RPMI7951 (cell line): ENCODE data around the gene DDR2. TPM values are rescaled to one million over a fixed set of nuclear protein-coding genes. Genes with fewer than 3 reads are reported as not detected.
A peak's percentile ranks its signal among the peaks of the same experiment; 100 is the strongest.
"Not testable (repeated sequence)": the region's sequence is repeated elsewhere in the genome, so short reads cannot be mapped to it uniquely, and the experiment has no call there.

Source experiments
- DNase-seq: peaks from one replicate; pipeline ENCODE4 v3.0.0-alpha.2; 2012; ENCODE audit warnings: low read depth
- total RNA-seq: library from RNA; depleted of rRNA; stranded (reverse); fragments of >200 nt; shearing (Covaris generic); gene quantifications from 2 replicates; pipeline ENCODE4 v1.2.3, GENCODE V29; 2014

The DDR2 gene
- total RNA-seq, 1 experiment from 2014 or later: 58.2 TPM

DNA sequence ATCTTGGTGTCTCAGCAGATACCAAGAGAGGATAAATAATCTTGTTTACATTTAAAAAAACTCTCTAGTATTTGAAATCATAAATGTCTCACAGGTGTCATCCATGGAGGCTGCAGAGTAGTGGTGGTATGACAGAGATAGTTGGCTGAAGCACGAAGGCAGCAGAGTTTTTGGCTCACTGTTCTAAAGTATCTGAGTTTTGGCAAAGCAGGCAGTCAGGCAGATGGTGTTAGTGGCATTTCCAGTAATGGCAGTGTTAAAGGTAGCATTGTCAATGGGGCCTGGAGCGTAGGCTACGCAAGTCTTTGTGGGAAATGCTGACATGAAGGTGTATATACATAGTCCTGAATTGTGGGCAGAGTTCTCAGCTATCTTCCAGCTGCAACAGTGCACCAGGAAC lies 89.8 kb downstream of the DDR2 start:
- DNase-seq: no peak

- peak; percentile 9 for DNase-seq
These were observed 92.4 kb downstream of the DDR2 start for GRCh38 chr1:162724583-162725120.

- DNase-seq: peak; percentile 41
These were observed 93.1 kb downstream of the DDR2 start for GRCh38 chr1:162725301-162725837.

- DNase-seq: peak; percentile 6
These were observed 94.3 kb downstream of the DDR2 start for GRCh38 chr1:162726555-162726954.

- not testable (repeated sequence) for DNase-seq
These were observed 95.2 kb downstream of the DDR2 start for GRCh38 chr1:162727493-162727892.

- DNase-seq: no peak
These were observed 96.3 kb downstream of the DDR2 start for GRCh38 chr1:162728573-162728972.

GRCh38 chr1:162729195-162729774 lies 97.0 kb downstream of the DDR2 start:
- DNase-seq: not testable (repeated sequence)

DNA sequence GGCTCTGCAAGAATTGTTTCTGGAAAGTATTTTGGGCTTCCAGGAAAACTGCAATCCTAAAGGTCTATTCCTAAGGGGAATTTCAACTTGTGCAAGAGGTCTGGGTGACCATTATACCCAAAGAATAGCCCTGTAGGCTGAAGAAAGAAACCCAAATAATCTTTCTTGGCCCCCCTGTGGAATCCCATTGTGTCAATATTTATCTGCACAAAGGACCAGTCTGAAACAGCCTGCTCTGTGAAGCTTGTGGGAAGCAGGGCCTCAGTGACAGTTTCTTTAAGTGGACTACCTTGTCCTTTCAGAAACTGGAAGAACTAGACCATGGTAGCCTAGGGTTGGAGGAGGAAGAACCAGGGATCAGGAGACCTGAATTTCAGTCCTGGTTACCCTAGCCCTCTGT lies 99.8 kb downstream of the DDR2 start:
- no peak for DNase-seq

GRCh38 chr1:162732566-162733335 lies 100.5 kb downstream of the DDR2 start:
- DNase-seq: peak; percentile 92

DNA sequence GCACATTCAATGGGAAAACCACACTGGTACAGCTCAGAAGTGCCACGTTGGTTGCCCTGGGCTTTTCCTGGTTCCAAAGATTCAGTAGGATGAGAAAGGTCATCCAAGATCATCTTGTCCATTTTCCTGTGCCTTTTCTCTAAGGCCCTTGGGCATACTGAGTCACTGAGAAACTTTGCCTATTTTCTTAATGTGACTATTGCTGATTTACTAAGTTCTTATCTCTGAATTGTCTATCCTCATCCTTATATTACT lies 101.0 kb downstream of the DDR2 start:
- DNase-seq: peak; percentile 91

DNA sequence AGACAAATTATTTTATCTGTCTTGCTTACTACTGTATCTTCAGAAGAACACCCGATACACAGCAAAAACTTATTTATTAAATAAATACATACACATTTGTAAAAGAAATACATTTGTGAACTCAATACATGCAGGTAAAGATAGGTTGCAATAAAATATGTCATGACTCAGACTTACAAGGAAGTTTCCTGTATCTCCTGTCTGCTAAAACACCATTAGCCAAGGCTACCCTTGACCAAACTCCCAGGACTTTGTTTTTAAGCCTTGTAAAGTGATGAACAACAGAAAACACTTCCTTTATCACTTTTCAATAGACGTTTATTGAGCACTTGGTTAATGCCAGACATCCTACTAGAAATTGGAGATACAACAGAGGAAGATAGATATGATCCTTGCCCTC lies 101.8 kb downstream of the DDR2 start:
- DNase-seq: no peak

DNA sequence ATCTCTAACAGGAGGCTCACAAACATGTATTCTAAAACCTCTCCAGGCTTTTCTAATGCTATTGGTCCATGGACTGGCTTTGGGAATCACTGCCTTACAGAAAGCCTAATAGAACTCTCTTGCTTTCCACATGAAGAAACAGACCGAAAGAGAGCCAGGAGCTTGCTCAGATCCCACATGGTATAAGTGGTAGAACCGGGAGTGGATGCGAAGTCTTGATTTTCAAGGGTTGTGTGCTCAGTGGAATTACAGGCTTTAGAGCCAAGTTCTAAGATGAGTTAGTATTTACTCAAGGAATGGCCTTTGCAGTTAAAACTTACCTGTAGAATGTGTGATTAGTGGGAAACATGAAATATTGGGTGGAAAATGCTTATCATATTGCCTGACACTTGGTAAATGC lies 103.9 kb downstream of the DDR2 start:
- DNase-seq: no peak

GRCh38 chr1:162736633-162737067 lies 104.4 kb downstream of the DDR2 start:
- DNase-seq: no peak

- no peak for DNase-seq
These were observed 108.5 kb downstream of the DDR2 start for GRCh38 chr1:162740755-162741154.

DNA sequence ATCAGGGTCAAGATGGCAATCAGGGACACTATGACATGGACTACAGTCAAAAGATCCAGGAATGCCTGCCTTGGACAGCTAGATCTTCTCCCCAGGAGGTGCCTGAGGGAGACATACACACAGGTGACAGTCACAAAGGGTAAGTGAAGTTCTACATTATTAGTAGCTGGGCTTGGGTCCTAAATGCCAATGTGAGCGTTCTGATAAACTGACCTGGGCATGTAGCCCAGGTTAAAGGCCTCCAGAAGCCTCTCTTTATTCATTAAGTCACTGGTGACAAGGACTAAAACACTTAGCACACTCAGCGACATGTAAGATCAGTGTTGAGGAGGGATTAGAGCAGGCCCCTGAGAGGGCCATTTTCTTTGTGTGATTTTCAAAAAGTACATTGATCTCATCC lies 109.3 kb downstream of the DDR2 start:
- no peak for DNase-seq

DNA sequence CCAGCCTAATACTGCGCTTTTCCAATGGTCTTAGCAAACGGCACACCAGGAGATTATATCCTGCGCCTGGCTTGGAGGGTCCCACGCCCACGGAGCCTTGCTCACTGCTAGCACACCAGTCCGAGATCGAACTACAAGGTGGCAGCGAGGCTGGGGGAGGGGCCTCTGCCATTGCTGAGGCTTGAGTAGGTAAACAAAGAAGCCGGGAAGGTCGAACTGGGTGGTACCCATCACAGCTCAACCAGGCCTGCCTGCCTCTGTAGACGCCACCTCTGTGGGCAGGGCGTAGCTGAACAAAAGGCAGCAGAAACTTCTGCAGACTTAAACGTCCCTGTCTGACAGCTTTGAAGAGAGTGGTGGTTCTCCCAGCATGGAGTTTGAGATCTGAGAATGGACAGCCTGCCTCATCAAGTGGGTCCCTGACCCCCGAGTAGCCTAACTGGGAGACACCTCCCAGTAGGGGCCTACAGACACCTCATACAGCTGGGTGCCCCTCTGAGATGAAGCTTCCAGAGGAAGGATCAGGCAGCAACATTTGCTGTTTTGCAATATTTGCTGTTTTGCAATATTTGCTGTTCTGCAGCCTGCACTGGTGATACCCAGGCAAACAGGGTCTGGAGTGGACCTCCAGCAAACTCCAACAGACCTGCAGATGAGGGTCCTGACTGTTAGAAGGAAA lies 114.1 kb downstream of the DDR2 start:
- not testable (repeated sequence) for DNase-seq

DNA sequence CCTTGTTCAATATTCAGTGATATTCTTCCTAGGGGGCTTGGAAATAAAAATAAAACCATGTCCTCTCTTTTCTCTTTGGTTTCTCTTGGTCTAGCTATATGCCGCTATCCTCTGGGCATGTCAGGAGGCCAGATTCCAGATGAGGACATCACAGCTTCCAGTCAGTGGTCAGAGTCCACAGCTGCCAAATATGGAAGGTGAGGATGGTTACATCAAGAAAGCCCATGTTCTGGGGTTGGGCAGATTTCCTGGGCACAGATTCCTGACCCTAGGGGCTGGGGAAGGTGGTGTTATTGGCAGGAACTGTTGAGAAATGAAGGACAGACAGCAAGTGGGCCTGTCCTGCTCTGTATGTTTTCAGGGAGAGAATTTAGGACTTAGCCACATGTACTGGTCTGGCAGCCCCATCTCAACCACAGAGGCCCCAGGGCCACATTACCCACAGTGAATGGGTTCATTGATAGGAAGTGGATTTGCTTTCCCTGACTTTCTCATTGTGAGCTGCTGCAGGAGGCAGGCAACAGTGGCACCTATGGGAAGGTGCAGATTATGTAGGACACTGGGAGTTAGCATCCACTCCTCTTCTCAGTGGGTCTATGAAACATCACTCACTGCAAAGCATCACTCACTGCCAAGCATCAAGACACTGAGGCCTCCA lies 120.9 kb downstream of the DDR2 start:
- peak; percentile 80 for DNase-seq

DNA sequence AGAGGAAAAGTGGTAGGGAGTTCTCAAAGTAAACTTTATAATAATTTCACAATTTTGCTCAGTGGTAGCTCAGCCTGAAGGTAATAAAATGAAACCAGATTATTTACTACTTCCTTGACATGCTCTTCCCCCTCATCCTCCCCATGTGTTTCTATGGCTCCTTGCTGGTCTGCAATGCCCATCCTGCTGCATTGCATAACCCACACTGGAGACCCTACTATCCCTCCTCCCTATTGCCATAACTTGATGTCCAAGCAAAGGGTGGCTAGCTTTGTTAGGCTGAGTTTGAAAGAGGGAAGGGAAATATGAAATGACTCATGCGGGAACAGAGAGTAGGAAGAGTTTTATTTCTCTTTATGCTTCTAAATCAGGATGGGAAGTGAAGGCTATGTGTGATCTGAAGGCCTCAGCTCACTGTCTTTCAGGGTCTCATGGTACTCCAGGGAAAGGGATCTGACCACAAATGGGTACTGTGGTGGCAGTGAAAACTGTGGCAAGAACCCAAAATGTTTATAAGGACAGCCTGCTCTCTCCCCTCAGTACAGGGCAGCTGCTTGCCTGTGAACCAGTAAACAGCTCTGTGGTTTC lies 121.8 kb downstream of the DDR2 start:
- peak; percentile 45 for DNase-seq

DNA sequence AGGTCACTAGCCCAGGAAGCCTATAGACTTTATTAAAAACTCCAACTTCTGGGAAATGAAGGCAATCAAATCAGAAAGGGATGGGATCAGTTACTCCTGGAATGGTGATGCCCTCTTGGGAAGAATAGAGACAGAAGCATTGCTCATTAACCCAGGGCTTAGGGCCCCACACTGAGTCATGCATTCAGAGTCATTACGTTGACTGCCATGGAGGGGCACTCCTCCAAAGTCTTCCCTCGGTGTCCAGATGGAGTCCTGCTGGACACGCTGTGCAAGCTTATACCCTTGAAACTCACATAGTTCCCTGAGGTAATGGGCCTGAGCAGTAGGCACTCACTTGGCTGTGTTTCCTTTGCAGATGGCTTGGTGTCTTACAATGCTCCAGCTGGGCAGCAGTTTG lies 123.0 kb downstream of the DDR2 start:
- peak; percentile 86 for DNase-seq

DNA sequence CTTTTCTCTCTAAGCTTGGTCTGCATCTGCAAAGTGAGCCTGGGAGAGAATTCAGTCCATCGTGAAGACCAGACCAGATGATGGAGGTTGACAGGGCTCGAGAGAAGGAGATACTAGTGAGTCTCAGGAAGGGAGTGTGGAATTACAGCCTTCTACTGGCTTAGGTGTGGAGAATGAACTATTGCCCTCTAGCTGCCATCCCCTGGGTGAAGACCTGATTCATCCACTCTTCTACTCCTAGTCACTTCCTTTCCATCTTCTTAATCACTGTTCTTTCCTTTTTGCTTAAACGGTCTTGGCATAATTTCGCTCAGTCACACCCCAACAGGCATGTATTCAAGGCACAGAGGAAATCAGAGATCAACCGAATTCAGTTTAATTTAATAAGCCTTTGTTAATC lies 124.3 kb downstream of the DDR2 start:
- peak; percentile 59 for DNase-seq

DNA sequence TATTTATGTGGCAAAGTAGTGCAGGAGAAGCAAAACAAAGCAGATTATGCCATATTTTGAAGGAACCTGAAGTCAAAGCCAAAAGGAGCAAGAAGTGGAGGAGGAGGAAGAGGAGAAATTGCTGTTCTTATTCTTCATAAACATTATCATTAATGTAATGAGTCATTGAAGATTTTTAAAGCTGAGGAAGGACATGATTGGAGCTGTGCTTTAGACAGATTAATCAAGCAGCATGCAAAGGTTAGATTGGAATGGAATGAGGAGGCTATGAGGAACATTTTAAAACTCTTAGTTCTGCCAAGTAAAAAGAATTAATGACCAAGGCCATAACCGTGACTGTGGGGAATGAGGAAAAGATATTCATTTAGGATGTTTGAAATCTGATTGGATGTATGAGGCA lies 125.2 kb downstream of the DDR2 start:
- DNase-seq: no peak

DNA sequence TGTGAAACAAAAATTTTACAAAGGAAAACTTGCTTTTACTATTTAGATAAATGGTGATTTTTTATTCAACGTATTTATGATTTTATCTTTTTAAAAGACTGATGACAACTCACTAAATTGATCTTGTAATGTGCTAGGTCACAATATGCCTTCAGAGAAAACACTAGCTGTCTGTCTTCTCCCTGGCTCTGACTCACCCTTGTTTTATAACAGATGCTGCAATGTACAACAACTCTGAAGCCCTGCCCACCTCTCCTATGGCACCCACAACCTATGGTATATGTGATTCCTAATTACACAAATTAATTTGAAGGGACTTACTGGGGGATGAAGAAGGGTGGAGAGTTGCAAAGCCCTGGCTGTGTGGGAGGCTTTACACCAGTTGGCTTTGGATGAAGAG lies 133.5 kb downstream of the DDR2 start:
- no peak for DNase-seq
